Cortex of kidney (tissue), 1 donor: Measurements from ENCODE around the gene COL6A2.
"Not testable (repeated sequence)": the region's sequence is repeated elsewhere in the genome, so short reads cannot be mapped to it uniquely, and the experiment has no call there.

Experiments
- DNase-seq: peaks from one replicate; lab custom pipeline; 2025; lab: John Stamatoyannopoulos, UW

Gene COL6A2

DNA sequence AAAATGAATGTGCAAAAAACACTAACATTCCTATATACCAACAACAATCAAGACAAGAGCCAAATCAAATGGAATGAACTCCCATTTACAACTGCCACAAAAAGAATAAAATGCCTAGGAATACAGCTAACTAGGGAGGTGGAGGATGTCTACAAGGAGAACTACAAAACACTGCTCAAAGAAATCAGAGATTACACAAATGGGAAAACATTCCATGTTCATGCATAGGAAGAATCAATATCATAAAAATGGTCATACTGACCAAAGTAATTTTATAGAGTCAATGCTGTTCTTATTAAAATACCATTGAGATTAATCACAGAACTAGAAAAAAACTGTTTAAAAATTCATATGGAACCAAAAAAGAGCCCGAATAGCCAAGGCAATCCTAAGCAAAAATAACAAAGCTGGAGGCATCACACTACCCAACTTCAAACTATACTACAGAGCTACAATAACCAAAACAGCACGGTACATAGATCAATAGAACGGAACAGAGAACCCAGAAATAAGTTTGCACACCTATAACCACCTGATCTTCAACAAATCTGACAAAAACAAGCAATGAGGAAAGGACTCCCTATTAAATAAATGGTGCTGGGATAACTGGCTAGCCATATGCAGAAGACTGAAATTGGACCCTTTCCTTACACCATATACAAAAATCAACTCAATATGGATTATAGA, 78.7 kb downstream of the COL6A2 start:
- not testable (repeated sequence) for DNase-seq

DNA sequence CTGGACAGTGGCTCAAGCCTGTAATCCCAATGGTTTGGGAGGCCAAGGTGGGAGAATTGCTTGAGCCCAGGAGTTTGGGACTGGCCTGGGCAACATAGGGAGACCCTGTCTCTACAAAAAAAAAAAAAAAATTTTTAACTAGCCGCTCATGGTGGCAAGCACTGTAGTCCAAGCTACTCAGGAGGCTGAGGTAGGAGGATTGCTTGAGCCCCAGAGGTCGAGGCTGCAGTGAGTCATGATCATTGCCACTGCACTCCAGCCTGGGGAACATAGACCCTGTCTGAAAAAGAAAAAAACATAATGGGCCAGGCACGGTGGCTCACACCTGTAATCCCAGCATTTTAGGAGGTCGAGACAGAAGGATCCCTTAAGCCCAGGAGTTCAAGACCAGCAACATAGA, 81.0 kb downstream of the COL6A2 start:
- no peak for DNase-seq
